SKM-1 treated with dmso at 0.1 percent for 144 hours (cell line): ENCODE results near the gene ANXA8L1.
"Not testable (repeated sequence)": the region's sequence is repeated elsewhere in the genome, so short reads cannot be mapped to it uniquely, and the experiment has no call there.

Source experiments
- DNase-seq: peaks from one replicate; lab custom pipeline; 2025; ENCODE audit not compliant: unreplicated experiment; lab: John Stamatoyannopoulos, UW

ANXA8L1 gene

GRCh38 chr10:46397767-46398166, 22.2 kb downstream of the ANXA8L1 start:
- not testable (repeated sequence) for DNase-seq

GRCh38 chr10:46398212-46398886, 22.8 kb downstream of the ANXA8L1 start:
- DNase-seq: not testable (repeated sequence)

- DNase-seq: not testable (repeated sequence)
Measured at GRCh38 chr10:46409556-46409955, 34.0 kb downstream of the ANXA8L1 start.

GRCh38 chr10:46411123-46411522, 35.5 kb downstream of the ANXA8L1 start:
- not testable (repeated sequence) for DNase-seq

- not testable (repeated sequence) for DNase-seq
Measured at GRCh38 chr10:46412665-46413064, 37.1 kb downstream of the ANXA8L1 start.

- not testable (repeated sequence) for DNase-seq
Measured at GRCh38 chr10:46415291-46415690, 39.7 kb downstream of the ANXA8L1 start.

- not testable (repeated sequence) for DNase-seq
Measured at GRCh38 chr10:46418283-46418682, 42.7 kb downstream of the ANXA8L1 start.

- not testable (repeated sequence) for DNase-seq
Measured at GRCh38 chr10:46419570-46420379, 44.2 kb downstream of the ANXA8L1 start.

GRCh38 chr10:46423550-46423949, 48.0 kb downstream of the ANXA8L1 start:
- not testable (repeated sequence) for DNase-seq

GRCh38 chr10:46440942-46441341, 65.4 kb downstream of the ANXA8L1 start:
- DNase-seq: not testable (repeated sequence)
